K562 treated with DMSO at 1 percent for 4 hours (cell line): ENCODE measurements around the gene PDGFB. TPM values are rescaled to one million over a fixed set of nuclear protein-coding genes. Genes with fewer than 3 reads are reported as not detected.

ENCODE experiments used
- total RNA-seq: library from RNA; unstranded; fragments of 300-600 nt; gene quantifications from 2 replicates; pipeline ENCODE4 v1.2.3, GENCODE V29; 2022; ENCODE audit not compliant: insufficient read depth

Gene PDGFB
- not detected in 2 replicates for total RNA-seq

DNA sequence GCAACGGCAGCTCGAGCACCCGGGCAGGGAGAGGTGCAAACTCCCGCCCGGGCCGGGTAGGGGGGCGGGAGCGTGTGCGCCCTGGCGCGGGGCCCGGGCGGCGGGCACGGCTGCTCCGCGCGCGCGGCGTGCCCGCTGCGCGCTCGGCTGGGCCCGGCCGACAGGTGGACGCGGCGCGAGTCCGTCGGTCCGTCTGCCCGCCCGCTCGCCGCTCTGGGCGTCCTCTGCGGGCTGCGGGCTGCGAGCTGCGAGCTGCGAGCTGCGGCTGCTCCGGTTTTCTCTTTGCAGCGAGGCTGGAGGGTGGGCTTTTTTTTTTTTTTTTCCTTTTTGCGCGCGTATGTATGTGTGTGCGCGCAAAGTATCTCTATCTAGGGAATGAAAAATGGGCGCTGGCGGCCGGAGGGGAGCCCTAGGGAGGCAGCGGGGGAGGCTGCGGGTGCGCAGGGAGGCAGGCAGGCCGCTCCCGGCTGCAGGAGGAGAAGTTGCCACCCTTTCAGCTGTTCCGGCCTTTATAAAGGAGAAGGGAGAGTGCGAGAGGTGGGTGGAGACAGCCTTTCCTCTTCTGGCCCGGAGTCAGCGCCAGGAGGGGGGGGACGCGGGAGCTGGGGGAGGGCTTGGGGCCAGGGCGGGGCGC lies at the start of gene PDGFB:
Gene PDGFB, minus strand, starts transcription at position 487 of the 634 bp plus-strand sequence. CDS start 1,019 bp downstream, outside the sequence.

Other genes with a start within 250 kb of the PDGFB start
- gene APOBEC3C, start 230.7 kb downstream of the PDGFB start, total RNA-seq, result 41.8 and 48.1 TPM in 2 replicates
- 6.8 and 9.6 TPM in 2 replicates for gene APOBEC3D, start 223.9 kb downstream of the PDGFB start, total RNA-seq
- gene APOBEC3F, start 204.1 kb downstream of the PDGFB start, total RNA-seq, result 2.1 and 2.2 TPM in 2 replicates
- 8.7 and 13.0 TPM in 2 replicates for gene APOBEC3G, start 167.7 kb downstream of the PDGFB start, total RNA-seq
- gene APOBEC3H, start 147.7 kb downstream of the PDGFB start, total RNA-seq, result not detected in 2 replicates
- 6.5 and 11.1 TPM in 2 replicates for gene CBX7, start 92.3 kb downstream of the PDGFB start, total RNA-seq
- 4,477 and 4,574 TPM in 2 replicates for gene RPL3, start 74.6 kb upstream of the PDGFB start, total RNA-seq
- 20.1 and 29.5 TPM in 2 replicates for gene SYNGR1, start 105.0 kb upstream of the PDGFB start, total RNA-seq
- gene TAB1, start 154.8 kb upstream of the PDGFB start, total RNA-seq, result 14.5 and 16.4 TPM in 2 replicates
- gene MGAT3, start 212.0 kb upstream of the PDGFB start, total RNA-seq, result 4.2 and 6.7 TPM in 2 replicates